HG03095 (cell line): ENCODE results near the gene GNRH2.
"Not testable (repeated sequence)": the region's sequence is repeated elsewhere in the genome, so short reads cannot be mapped to it uniquely, and the experiment has no call there.

Experiments used
- ATAC-seq: cut with Tn5 transposase; IDR thresholded peaks from one replicate; pipeline ENCODE4 v1.9.1; 2021; ENCODE audit warnings: moderate library complexity; ENCODE audit not compliant: unreplicated experiment

GNRH2 gene

GRCh38 chr20:3072530-3073250, 29.3 kb downstream of the GNRH2 start:
- no peak for ATAC-seq

GRCh38 chr20:3073251-3073643, 29.8 kb downstream of the GNRH2 start:
- not testable (repeated sequence) for ATAC-seq

- no peak for ATAC-seq
Measured at GRCh38 chr20:3074812-3075211, 31.4 kb downstream of the GNRH2 start.

- ATAC-seq = not testable (repeated sequence)
Measured at GRCh38 chr20:3075315-3075714, 31.9 kb downstream of the GNRH2 start.

GRCh38 chr20:3077618-3078134, 34.3 kb downstream of the GNRH2 start:
- no peak for ATAC-seq

GRCh38 chr20:3080939-3081388, 37.5 kb downstream of the GNRH2 start:
- ATAC-seq = no peak

GRCh38 chr20:3081641-3082040, 38.2 kb downstream of the GNRH2 start:
- no peak for ATAC-seq

- no peak for ATAC-seq
Measured at GRCh38 chr20:3082306-3082951, 39.0 kb downstream of the GNRH2 start.

GRCh38 chr20:3082955-3083952, 39.8 kb downstream of the GNRH2 start:
- no peak for ATAC-seq

- ATAC-seq = no peak
Measured at GRCh38 chr20:3084283-3084985, 41.0 kb downstream of the GNRH2 start, which contains the start of gene AVP. AVP (minus strand) TSS chr20:3084724; CDS start chr20:3084674, 50 bp downstream.

- ATAC-seq = no peak
Measured at GRCh38 chr20:3084986-3085360, 41.6 kb downstream of the GNRH2 start.

- no peak for ATAC-seq
Measured at GRCh38 chr20:3085571-3086072, 42.2 kb downstream of the GNRH2 start.

- no peak for ATAC-seq
Measured at GRCh38 chr20:3088031-3088430, 44.6 kb downstream of the GNRH2 start.

- no peak for ATAC-seq
Measured at GRCh38 chr20:3090565-3090964, 47.1 kb downstream of the GNRH2 start.

GRCh38 chr20:3092611-3093379, 49.4 kb downstream of the GNRH2 start:
- ATAC-seq = no peak

GRCh38 chr20:3093861-3094361, 50.5 kb downstream of the GNRH2 start:
- no peak for ATAC-seq

GRCh38 chr20:3094848-3095629, 51.6 kb downstream of the GNRH2 start:
- ATAC-seq = no peak
